OCI-LY1 (cell line): ENCODE measurements around the gene AIRE.

Experiments
- EZH2 ChIP-seq: fragments of 200-600 bp; sonication (generic), shearing (Covaris generic); IDR thresholded peaks from 2 replicates; pipeline ENCODE4 v1.8.0; 2017; ENCODE audit warnings: borderline replicate concordance, mixed run types, mild to moderate bottlenecking, antibody characterized with exemption, low read length, moderate library complexity, mixed read lengths
- TF ChIP-seq, protein P1 (sequence below): fragments of 200-600 bp; sonication (generic), shearing (Covaris generic); IDR thresholded peaks from 2 replicates; pipeline ENCODE4 v1.5.1; 2017; ENCODE audit warnings: mild to moderate bottlenecking, antibody characterized with exemption, low read length, moderate library complexity, mixed read lengths

DNA sequence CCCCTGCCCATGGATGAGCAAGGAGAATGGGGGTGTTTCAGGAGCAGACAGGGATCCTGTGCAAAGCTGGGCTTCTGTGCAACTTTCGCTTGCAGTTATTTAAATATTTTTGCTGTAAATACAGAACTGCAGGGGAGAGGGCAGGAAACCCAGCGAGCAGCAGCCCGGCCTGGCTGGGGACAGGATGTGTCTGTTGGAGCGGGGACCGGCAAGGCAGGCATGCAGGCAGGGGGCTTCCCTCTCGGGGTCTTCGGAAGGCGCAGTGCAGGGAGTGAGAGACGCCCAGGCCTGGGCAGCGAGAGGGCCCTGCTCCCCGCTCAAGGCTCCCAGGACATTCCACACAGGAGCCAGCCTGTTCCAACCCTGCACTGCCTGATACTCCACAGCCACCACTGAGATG, 1.7 kb upstream of the AIRE start:
- TF ChIP-seq EZH2 = no peak
- TF ChIP-seq, protein P1, sequence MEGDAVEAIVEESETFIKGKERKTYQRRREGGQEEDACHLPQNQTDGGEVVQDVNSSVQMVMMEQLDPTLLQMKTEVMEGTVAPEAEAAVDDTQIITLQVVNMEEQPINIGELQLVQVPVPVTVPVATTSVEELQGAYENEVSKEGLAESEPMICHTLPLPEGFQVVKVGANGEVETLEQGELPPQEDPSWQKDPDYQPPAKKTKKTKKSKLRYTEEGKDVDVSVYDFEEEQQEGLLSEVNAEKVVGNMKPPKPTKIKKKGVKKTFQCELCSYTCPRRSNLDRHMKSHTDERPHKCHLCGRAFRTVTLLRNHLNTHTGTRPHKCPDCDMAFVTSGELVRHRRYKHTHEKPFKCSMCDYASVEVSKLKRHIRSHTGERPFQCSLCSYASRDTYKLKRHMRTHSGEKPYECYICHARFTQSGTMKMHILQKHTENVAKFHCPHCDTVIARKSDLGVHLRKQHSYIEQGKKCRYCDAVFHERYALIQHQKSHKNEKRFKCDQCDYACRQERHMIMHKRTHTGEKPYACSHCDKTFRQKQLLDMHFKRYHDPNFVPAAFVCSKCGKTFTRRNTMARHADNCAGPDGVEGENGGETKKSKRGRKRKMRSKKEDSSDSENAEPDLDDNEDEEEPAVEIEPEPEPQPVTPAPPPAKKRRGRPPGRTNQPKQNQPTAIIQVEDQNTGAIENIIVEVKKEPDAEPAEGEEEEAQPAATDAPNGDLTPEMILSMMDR = no peak
